ENCODE data around the gene UNC5B.

The UNC5B gene

DNA sequence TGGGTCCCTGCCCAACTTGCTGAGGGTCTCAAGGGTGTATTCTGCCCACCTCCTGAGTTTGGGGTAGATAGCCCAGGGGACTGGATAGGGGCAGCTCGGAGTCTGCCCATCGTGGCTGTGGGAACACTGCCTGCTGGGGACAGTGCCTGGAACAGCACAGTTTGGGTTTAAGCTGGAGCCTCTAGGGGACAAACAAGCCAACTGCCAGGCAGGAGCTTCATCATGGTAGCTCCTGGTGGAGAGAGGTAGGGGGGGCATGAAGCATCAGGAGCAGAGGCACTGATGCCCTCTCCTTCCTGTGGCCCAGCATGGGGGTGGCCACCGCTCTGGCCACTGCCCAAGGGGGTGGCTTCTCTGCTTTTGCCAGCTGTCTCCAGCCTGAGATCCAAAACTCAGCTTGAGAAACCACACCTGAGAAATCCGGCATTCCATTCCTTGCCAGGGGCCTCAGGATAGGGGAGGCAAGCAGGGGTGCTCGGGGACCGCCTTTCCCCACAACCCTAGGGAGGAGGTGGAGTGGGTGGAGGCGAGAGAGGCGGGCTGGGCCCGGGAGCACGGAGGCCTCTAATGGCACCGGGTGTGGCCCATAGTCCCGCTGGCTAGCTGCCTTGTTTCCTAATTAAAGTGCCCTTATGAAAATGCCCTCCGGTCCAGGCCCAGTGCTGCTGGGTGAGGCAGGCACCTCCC lies 47.6 kb downstream of the UNC5B start:
- no peak for DNase-seq
- Histone ChIP-seq H2AFZ (ENCODE audit: low read depth, low read length) (no peak overlapping the region), H3K79me2 (ENCODE audit: insufficient read depth, low read length) (no peaks in the 10 kb centered on the region), H3K27me3 (ENCODE audit: insufficient read depth, low read length, poor library complexity) (peaks cover 11% of the 10 kb centered on the region), H3K4me3 (ENCODE audit: low read depth in 1 of 2, low read length in 2 of 2) (no peak overlapping the region), H3K4me2 (ENCODE audit: insufficient read depth, low read length) (no peak overlapping the region), H3K27ac (ENCODE audit: low read length) (no peak overlapping the region), H3K4me1 (ENCODE audit: insufficient read depth, low read length) (no peaks in the 10 kb centered on the region), H3K9ac (ENCODE audit: low read depth, low read length) (no peak overlapping the region), H3K9me3 (ENCODE audit: insufficient read depth, low read length, severe bottlenecking) (no peaks in the 10 kb centered on the region), H4K20me1 (ENCODE audit: insufficient read depth, low read length) (no peaks in the 10 kb centered on the region; the same call in 1 of the 2 replicates), H3K36me3 (ENCODE audit: insufficient read depth, low read length) (no peaks in the 10 kb centered on the region)
- TF ChIP-seq EZH2 (IDR thresholded peaks at IDR 0.05; ENCODE audit: borderline replicate concordance, low read depth, low read length, severe bottlenecking): no peak
- TF ChIP-seq, protein P1, sequence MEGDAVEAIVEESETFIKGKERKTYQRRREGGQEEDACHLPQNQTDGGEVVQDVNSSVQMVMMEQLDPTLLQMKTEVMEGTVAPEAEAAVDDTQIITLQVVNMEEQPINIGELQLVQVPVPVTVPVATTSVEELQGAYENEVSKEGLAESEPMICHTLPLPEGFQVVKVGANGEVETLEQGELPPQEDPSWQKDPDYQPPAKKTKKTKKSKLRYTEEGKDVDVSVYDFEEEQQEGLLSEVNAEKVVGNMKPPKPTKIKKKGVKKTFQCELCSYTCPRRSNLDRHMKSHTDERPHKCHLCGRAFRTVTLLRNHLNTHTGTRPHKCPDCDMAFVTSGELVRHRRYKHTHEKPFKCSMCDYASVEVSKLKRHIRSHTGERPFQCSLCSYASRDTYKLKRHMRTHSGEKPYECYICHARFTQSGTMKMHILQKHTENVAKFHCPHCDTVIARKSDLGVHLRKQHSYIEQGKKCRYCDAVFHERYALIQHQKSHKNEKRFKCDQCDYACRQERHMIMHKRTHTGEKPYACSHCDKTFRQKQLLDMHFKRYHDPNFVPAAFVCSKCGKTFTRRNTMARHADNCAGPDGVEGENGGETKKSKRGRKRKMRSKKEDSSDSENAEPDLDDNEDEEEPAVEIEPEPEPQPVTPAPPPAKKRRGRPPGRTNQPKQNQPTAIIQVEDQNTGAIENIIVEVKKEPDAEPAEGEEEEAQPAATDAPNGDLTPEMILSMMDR (IDR thresholded peaks at IDR 0.05; ENCODE audit: borderline replicate concordance, extremely low read depth, low read length, poor library complexity, severe bottlenecking): no peak
- no peak for ATAC-seq (ENCODE audit: insufficient read depth, low read depth)

DNA sequence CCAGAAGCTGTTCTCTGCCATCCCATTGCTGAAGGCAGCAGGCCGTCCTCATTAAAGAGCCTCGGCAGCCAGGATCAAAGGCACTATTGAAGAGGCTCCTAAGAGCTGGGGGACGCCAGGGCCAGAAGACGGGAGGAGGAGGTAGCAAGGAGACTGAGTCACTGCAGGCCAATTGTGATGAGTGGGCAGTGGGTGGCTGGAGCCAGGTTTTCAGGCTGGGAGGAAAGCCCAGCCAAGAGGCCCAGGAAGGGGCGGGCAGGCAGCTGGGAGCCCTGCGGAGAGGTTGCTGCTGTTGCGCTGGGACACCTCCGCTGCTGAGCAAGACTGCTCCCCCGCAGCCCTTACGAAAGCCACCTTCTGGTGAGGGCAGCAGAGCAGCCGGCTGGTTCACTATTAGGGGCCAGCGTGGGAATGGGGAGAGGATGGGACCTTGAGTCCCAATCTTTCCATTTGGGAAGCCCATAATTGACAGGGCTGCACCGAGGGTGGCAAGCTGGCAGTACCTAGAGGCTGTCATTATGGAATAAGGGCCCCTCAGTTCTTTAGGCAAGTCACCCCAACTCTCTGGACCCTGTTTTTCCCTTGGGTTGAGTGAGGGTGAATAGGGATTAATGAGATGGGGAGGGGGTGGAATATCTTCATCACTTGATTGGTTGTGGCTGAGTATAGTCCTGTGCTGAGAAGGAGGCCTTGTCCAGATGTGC lies 48.4 kb downstream of the UNC5B start:
- TF ChIP-seq, protein P1 (IDR thresholded peaks at IDR 0.05; ENCODE audit: borderline replicate concordance, extremely low read depth, low read length, poor library complexity, severe bottlenecking): no peak
- no peak for TF ChIP-seq EZH2 (IDR thresholded peaks at IDR 0.05; ENCODE audit: borderline replicate concordance, low read depth, low read length, severe bottlenecking)
- Histone ChIP-seq H3K27ac (ENCODE audit: low read length) (no peak overlapping the region), H3K9me3 (ENCODE audit: insufficient read depth, low read length, severe bottlenecking) (no peaks in the 10 kb centered on the region), H3K4me2 (ENCODE audit: insufficient read depth, low read length) (no peak overlapping the region), H3K4me1 (ENCODE audit: insufficient read depth, low read length) (no peaks in the 10 kb centered on the region), H3K9ac (ENCODE audit: low read depth, low read length) (no peak overlapping the region), H3K27me3 (ENCODE audit: insufficient read depth, low read length, poor library complexity) (peaks cover 11% of the 10 kb centered on the region), H3K4me3 (ENCODE audit: low read depth in 1 of 2, low read length in 2 of 2) (no peak overlapping the region), H2AFZ (ENCODE audit: low read depth, low read length) (no peak overlapping the region), H4K20me1 (ENCODE audit: insufficient read depth, low read length) (no peaks in the 10 kb centered on the region; the same call in 1 of the 2 replicates), H3K79me2 (ENCODE audit: insufficient read depth, low read length) (no peaks in the 10 kb centered on the region), H3K36me3 (ENCODE audit: insufficient read depth, low read length) (no peaks in the 10 kb centered on the region)
- DNase-seq: no peak
- ATAC-seq (ENCODE audit: insufficient read depth, low read depth): no peak

DNA sequence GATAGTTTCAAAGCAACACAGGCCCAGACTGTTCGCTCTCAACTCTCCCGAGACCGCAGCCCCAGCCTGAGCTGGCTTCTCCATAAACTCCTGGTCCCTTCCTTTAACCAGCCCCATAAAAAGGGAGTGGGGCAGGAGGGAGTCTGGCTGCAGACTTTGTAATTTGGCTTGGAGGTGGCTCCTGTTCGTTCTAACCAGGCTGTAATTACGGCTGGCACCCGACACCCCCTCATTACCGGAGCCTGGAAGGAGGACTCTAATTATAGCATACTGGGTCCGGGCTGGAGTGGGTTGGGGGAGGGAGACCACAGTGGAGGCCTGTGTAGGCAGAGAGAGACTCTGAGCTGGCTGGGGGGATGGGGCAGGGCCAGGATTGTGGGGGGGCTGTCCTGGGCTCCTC lies 49.7 kb downstream of the UNC5B start:
- Histone ChIP-seq H3K9ac (ENCODE audit: low read depth, low read length) (no peak overlapping the region), H3K4me2 (ENCODE audit: insufficient read depth, low read length) (no peak overlapping the region), H3K9me3 (ENCODE audit: insufficient read depth, low read length, severe bottlenecking) (no peaks in the 10 kb centered on the region), H2AFZ (ENCODE audit: low read depth, low read length) (no peak overlapping the region), H3K27ac (ENCODE audit: low read length) (no peak overlapping the region), H3K36me3 (ENCODE audit: insufficient read depth, low read length) (no peaks in the 10 kb centered on the region), H3K79me2 (ENCODE audit: insufficient read depth, low read length) (no peaks in the 10 kb centered on the region), H3K27me3 (ENCODE audit: insufficient read depth, low read length, poor library complexity) (peaks cover 2% of the 10 kb centered on the region), H3K4me1 (ENCODE audit: insufficient read depth, low read length) (no peaks in the 10 kb centered on the region), H4K20me1 (ENCODE audit: insufficient read depth, low read length) (no peaks in the 10 kb centered on the region; the same call in 1 of the 2 replicates), H3K4me3 (ENCODE audit: low read depth in 1 of 2, low read length in 2 of 2) (no peak overlapping the region)
- no peak for DNase-seq
- TF ChIP-seq, protein P1 (IDR thresholded peaks at IDR 0.05; ENCODE audit: borderline replicate concordance, extremely low read depth, low read length, poor library complexity, severe bottlenecking): no peak
- TF ChIP-seq EZH2 (IDR thresholded peaks at IDR 0.05; ENCODE audit: borderline replicate concordance, low read depth, low read length, severe bottlenecking): no peak
- no peak for ATAC-seq (ENCODE audit: insufficient read depth, low read depth)
